Measurements from ENCODE around the gene SLC26A8. TPM values are rescaled to one million over a fixed set of nuclear protein-coding genes. Genes with fewer than 3 reads are reported as not detected.

SLC26A8 gene
- total RNA-seq, 1 experiment from 2014 or later = not detected

GRCh38 chr6:35931120-35931561 is 93.3 kb downstream of the SLC26A8 start:
- H3K9me3 ChIP-seq (ENCODE audit: insufficient read depth, low read depth) = no peaks in the 10 kb centered on the region
- no peak overlapping the region for H3K4me3 ChIP-seq
- H3K79me2 ChIP-seq (ENCODE audit: low read depth) = no peaks in the 10 kb centered on the region
- H3K27ac ChIP-seq = no peak overlapping the region
- no peak for DNase-seq
- H3K9me2 ChIP-seq (ENCODE audit: insufficient read depth) = no peaks in the 10 kb centered on the region
- no peaks in the 10 kb centered on the region for H3K36me3 ChIP-seq (ENCODE audit: low read depth)
- H3K4me1 ChIP-seq (replicated peaks; ENCODE audit: insufficient read depth) = peaks cover 12% of the 10 kb centered on the region
- H3F3A ChIP-seq (ENCODE audit: insufficient read depth, low read depth) = no peaks in the 10 kb centered on the region
- H2AFZ ChIP-seq = no peak overlapping the region
- H3K27me3 ChIP-seq (ENCODE audit: insufficient read depth, low read depth) = no peaks in the 10 kb centered on the region
- ChIA-PET CTCF (no interaction called here), POLR2A (ENCODE audit: unreplicated experiment) (no interaction called here)
- no peak overlapping the region for H3K4me2 ChIP-seq
- no TSS peak for BruUV-seq (replicated peaks)
- no peak for TF ChIP-seq CTCF (conservative IDR thresholded peaks at IDR 0.05)
- TF ChIP-seq EZH2 (IDR thresholded peaks at IDR 0.05; ENCODE audit: low read depth) = no peak
- intact Hi-C loops (cut with micrococcal nuclease; ENCODE audit: unreplicated experiment) = no loop called here
- no peaks in the 10 kb centered on the region for H4K20me1 ChIP-seq (ENCODE audit: insufficient read depth)

- TF ChIP-seq EZH2 (IDR thresholded peaks at IDR 0.05; ENCODE audit: low read depth) (no peak), CTCF (conservative IDR thresholded peaks at IDR 0.05) (no peak)
- Histone ChIP-seq H3K79me2 (ENCODE audit: low read depth) (no peaks in the 10 kb centered on the region), H3K4me1 (replicated peaks; ENCODE audit: insufficient read depth) (peaks cover 14% of the 10 kb centered on the region), H3K4me2 (peak overlapping the region; percentile 2; the same call in 1 of the 2 replicates), H3K27me3 (ENCODE audit: insufficient read depth, low read depth) (no peaks in the 10 kb centered on the region), H3K27ac (no peak overlapping the region), H3K9me3 (ENCODE audit: insufficient read depth, low read depth) (no peaks in the 10 kb centered on the region), H4K20me1 (ENCODE audit: insufficient read depth) (no peaks in the 10 kb centered on the region), H2AFZ (no peak overlapping the region), H3K4me3 (no peak overlapping the region), H3F3A (ENCODE audit: insufficient read depth, low read depth) (no peaks in the 10 kb centered on the region), H3K36me3 (ENCODE audit: low read depth) (no peaks in the 10 kb centered on the region), H3K9me2 (ENCODE audit: insufficient read depth) (no peaks in the 10 kb centered on the region)
- CTCF ChIA-PET = no interaction called here
- intact Hi-C loops (cut with micrococcal nuclease; ENCODE audit: unreplicated experiment) = no loop called here
- no TSS peak for BruUV-seq (replicated peaks)
- POLR2A ChIA-PET (ENCODE audit: unreplicated experiment) = interaction anchor here (0.6 kb wide), 2 partner anchors 44 to 242 kb away, joined by 6 to 13 read pairs; no protein-coding TSS in a partner anchor
- DNase-seq = peak in 1 of 2 experiments; percentile 56
These were observed 94.8 kb downstream of the SLC26A8 start for GRCh38 chr6:35929601-35930000.

- Histone ChIP-seq H3K79me2 (ENCODE audit: low read depth) (peaks cover 11% of the 10 kb centered on the region; the same call in 1 of the 2 replicates), H3K9me2 (ENCODE audit: insufficient read depth) (no peaks in the 10 kb centered on the region), H3K27ac (no peak overlapping the region), H3K4me2 (no peak overlapping the region), H3K36me3 (ENCODE audit: low read depth) (no peaks in the 10 kb centered on the region), H2AFZ (no peak overlapping the region), H3K9me3 (ENCODE audit: insufficient read depth, low read depth) (no peaks in the 10 kb centered on the region), H4K20me1 (ENCODE audit: insufficient read depth) (no peaks in the 10 kb centered on the region), H3F3A (ENCODE audit: insufficient read depth, low read depth) (peaks cover 5% of the 10 kb centered on the region; the same call in 1 of the 2 replicates), H3K4me1 (replicated peaks; ENCODE audit: insufficient read depth) (peaks cover 20% of the 10 kb centered on the region), H3K4me3 (no peak overlapping the region), H3K27me3 (ENCODE audit: insufficient read depth, low read depth) (no peaks in the 10 kb centered on the region)
- DNase-seq = peak in 1 of 2 experiments; percentile 43
- BruUV-seq (replicated peaks) = no TSS peak
- intact Hi-C loops (cut with micrococcal nuclease; ENCODE audit: unreplicated experiment) = no loop called here
- ChIA-PET POLR2A (ENCODE audit: unreplicated experiment) (interaction anchor here (0.6 kb wide), 2 partner anchors 43 to 668 kb away, joined by 4 to 5 read pairs; no protein-coding TSS in a partner anchor), CTCF (interaction anchor here (0.6 to 0.7 kb wide), 2 partner anchors 27 to 404 kb away, joined by 3 to 6 read pairs; no protein-coding TSS in a partner anchor)
- TF ChIP-seq EZH2 (IDR thresholded peaks at IDR 0.05; ENCODE audit: low read depth) (no peak), CTCF (conservative IDR thresholded peaks at IDR 0.05) (no peak)
These were observed 97.8 kb downstream of the SLC26A8 start for GRCh38 chr6:35926509-35927215.
